ENCODE data around the gene SH3YL1.

The SH3YL1 gene

GRCh38 chr2:252001-252602 lies 11.7 kb downstream of the SH3YL1 start:
- Histone ChIP-seq H2AFZ (ENCODE audit: low read length) (no peak overlapping the region), H3K27ac (ENCODE audit: low read length) (no peak overlapping the region), H3K9me2 (replicated peaks; ENCODE audit: insufficient read depth, low read length) (no peaks in the 10 kb centered on the region), H3K36me3 (replicated peaks; ENCODE audit: insufficient read depth, low read length) (no peaks in the 10 kb centered on the region), H4K20me1 (ENCODE audit: insufficient read depth, low read length) (no peaks in the 10 kb centered on the region), H3K79me2 (ENCODE audit: low read length) (no peaks in the 10 kb centered on the region), H3K27me3 (replicated peaks; ENCODE audit: insufficient read depth, low read length) (no peaks in the 10 kb centered on the region), H3K4me3 (ENCODE audit: low read length) (no peak overlapping the region), H3K4me1 (ENCODE audit: low read length) (no peaks in the 10 kb centered on the region), H3F3A (ENCODE audit: insufficient read depth, low read length) (no peaks in the 10 kb centered on the region), H3K9ac (ENCODE audit: low read length) (no peak overlapping the region), H3K9me3 (replicated peaks; ENCODE audit: insufficient read depth, low read length) (no peaks in the 10 kb centered on the region), H3K4me2 (ENCODE audit: low read depth, low read length) (no peak overlapping the region)
- TF ChIP-seq CTCF (IDR thresholded peaks at IDR 0.05; ENCODE audit: low read length) (no peak), EZH2 (optimal IDR thresholded peaks at IDR 0.05; ENCODE audit: low read depth, low read length) (no peak), EZH2phosphoT487 (IDR thresholded peaks at IDR 0.05; ENCODE audit: low read length) (no peak)
- DNase-seq: no peak

GRCh38 chr2:249538-250042 lies 14.2 kb downstream of the SH3YL1 start:
- H3K79me2 ChIP-seq (ENCODE audit: low read length): no peaks in the 10 kb centered on the region
- H3K36me3 ChIP-seq (replicated peaks; ENCODE audit: insufficient read depth, low read length): no peaks in the 10 kb centered on the region
- H3K4me3 ChIP-seq (ENCODE audit: low read length): no peak overlapping the region
- H2AFZ ChIP-seq (ENCODE audit: low read length): no peak overlapping the region
- no peak for TF ChIP-seq CTCF (IDR thresholded peaks at IDR 0.05; ENCODE audit: low read length)
- no peak for TF ChIP-seq EZH2 (optimal IDR thresholded peaks at IDR 0.05; ENCODE audit: low read depth, low read length)
- no peak for TF ChIP-seq EZH2phosphoT487 (IDR thresholded peaks at IDR 0.05; ENCODE audit: low read length)
- no peak overlapping the region for H3K4me2 ChIP-seq (ENCODE audit: low read depth, low read length)
- H3K9ac ChIP-seq (ENCODE audit: low read length): no peak overlapping the region
- no peaks in the 10 kb centered on the region for H3K9me2 ChIP-seq (replicated peaks; ENCODE audit: insufficient read depth, low read length)
- H3K27ac ChIP-seq (ENCODE audit: low read length): no peak overlapping the region
- DNase-seq: no peak
- no peaks in the 10 kb centered on the region for H3K27me3 ChIP-seq (replicated peaks; ENCODE audit: insufficient read depth, low read length)
- H3F3A ChIP-seq (ENCODE audit: insufficient read depth, low read length): no peaks in the 10 kb centered on the region
- H3K9me3 ChIP-seq (replicated peaks; ENCODE audit: insufficient read depth, low read length): no peaks in the 10 kb centered on the region
- H3K4me1 ChIP-seq (ENCODE audit: low read length): no peaks in the 10 kb centered on the region
- no peaks in the 10 kb centered on the region for H4K20me1 ChIP-seq (ENCODE audit: insufficient read depth, low read length)

DNA sequence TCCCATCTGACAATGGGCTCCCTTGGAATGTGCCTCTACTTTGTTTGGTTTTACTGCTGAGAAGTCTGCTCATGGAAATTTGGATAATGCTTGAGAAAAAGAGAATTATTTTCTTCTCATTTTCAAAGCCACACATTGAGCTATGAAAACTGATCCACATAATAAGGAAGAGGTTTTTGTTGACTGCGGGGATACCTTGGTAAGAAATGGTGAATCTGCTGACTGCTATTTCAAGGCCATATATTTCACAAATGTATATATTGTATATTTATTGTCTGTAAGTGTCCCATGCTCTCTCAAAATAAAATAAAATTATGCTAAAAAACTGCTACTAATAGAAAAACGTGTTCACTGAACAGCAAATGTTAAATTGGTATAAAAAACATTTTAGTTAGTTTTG lies 15.1 kb downstream of the SH3YL1 start:
- H4K20me1 ChIP-seq (ENCODE audit: insufficient read depth, low read length): no peaks in the 10 kb centered on the region
- H3K9ac ChIP-seq (ENCODE audit: low read length): no peak overlapping the region
- no peaks in the 10 kb centered on the region for H3F3A ChIP-seq (ENCODE audit: insufficient read depth, low read length)
- H3K4me2 ChIP-seq (ENCODE audit: low read depth, low read length): no peak overlapping the region
- H3K36me3 ChIP-seq (replicated peaks; ENCODE audit: insufficient read depth, low read length): no peaks in the 10 kb centered on the region
- TF ChIP-seq EZH2phosphoT487 (IDR thresholded peaks at IDR 0.05; ENCODE audit: low read length): no peak
- no peak for TF ChIP-seq EZH2 (optimal IDR thresholded peaks at IDR 0.05; ENCODE audit: low read depth, low read length)
- TF ChIP-seq CTCF (IDR thresholded peaks at IDR 0.05; ENCODE audit: low read length): no peak
- no peak overlapping the region for H3K27ac ChIP-seq (ENCODE audit: low read length)
- DNase-seq: no peak
- no peaks in the 10 kb centered on the region for H3K27me3 ChIP-seq (replicated peaks; ENCODE audit: insufficient read depth, low read length)
- H3K79me2 ChIP-seq (ENCODE audit: low read length): no peaks in the 10 kb centered on the region
- H3K9me3 ChIP-seq (replicated peaks; ENCODE audit: insufficient read depth, low read length): no peaks in the 10 kb centered on the region
- no peak overlapping the region for H3K4me3 ChIP-seq (ENCODE audit: low read length)
- no peak overlapping the region for H2AFZ ChIP-seq (ENCODE audit: low read length)
- H3K4me1 ChIP-seq (ENCODE audit: low read length): no peaks in the 10 kb centered on the region
- no peaks in the 10 kb centered on the region for H3K9me2 ChIP-seq (replicated peaks; ENCODE audit: insufficient read depth, low read length)

Measured in MM.1S (cell line).